HG03060 (cell line): ENCODE data around the gene SERF2.
"Not testable (repeated sequence)": the region's sequence is repeated elsewhere in the genome, so short reads cannot be mapped to it uniquely, and the experiment has no call there.

Experiments used
- ATAC-seq: cut with Tn5 transposase; IDR thresholded peaks from one replicate; pipeline ENCODE4 v1.9.1; 2021; ENCODE audit warnings: low read depth, moderate number of reproducible peaks; ENCODE audit not compliant: unreplicated experiment

The SERF2 gene

GRCh38 chr15:43791993-43792760 is at the start of gene SERF2:
Gene SERF2 (plus strand): TSS chr15:43792320. CDS start chr15:43792377, 57 bp downstream.
- ATAC-seq = peak; percentile 78

GRCh38 chr15:43746245-43746902 is 45.7 kb upstream of the SERF2 start, which contains the start of gene PDIA3:
Gene PDIA3 (plus strand): TSS chr15:43746438. CDS start chr15:43746540, 102 bp downstream.
- ATAC-seq = peak; percentile 32

GRCh38 chr15:43746903-43747309 is 45.2 kb upstream of the SERF2 start:
- not testable (repeated sequence) for ATAC-seq

GRCh38 chr15:43748376-43748775 is 43.7 kb upstream of the SERF2 start:
- no peak for ATAC-seq

GRCh38 chr15:43749690-43750345 is 42.3 kb upstream of the SERF2 start:
- peak; percentile 59 for ATAC-seq

GRCh38 chr15:43751885-43752284 is 40.2 kb upstream of the SERF2 start:
- ATAC-seq = no peak

- no peak for ATAC-seq
Observed at GRCh38 chr15:43762824-43763223, 29.3 kb upstream of the SERF2 start.

- no peak for ATAC-seq
Observed at GRCh38 chr15:43763819-43764446, 28.2 kb upstream of the SERF2 start.

GRCh38 chr15:43769584-43770228 is 22.4 kb upstream of the SERF2 start:
- no peak for ATAC-seq

- no peak for ATAC-seq
Observed at GRCh38 chr15:43771816-43772215, 20.3 kb upstream of the SERF2 start.

GRCh38 chr15:43772624-43773023 is 19.5 kb upstream of the SERF2 start:
- no peak for ATAC-seq

GRCh38 chr15:43774062-43774461 is 18.1 kb upstream of the SERF2 start:
- no peak for ATAC-seq

GRCh38 chr15:43775411-43775965 is 16.6 kb upstream of the SERF2 start:
- no peak for ATAC-seq

GRCh38 chr15:43776101-43776717 is 15.9 kb upstream of the SERF2 start:
- peak; percentile 44 for ATAC-seq

GRCh38 chr15:43776718-43777266 is 15.3 kb upstream of the SERF2 start, which contains the start of gene ELL3:
Gene ELL3 (minus strand): TSS chr15:43776966. CDS start chr15:43776901, 65 bp downstream.
- peak; percentile 17 for ATAC-seq

GRCh38 chr15:43777267-43777914 is 14.7 kb upstream of the SERF2 start:
- peak; percentile 41 for ATAC-seq

GRCh38 chr15:43779016-43779415 is 13.1 kb upstream of the SERF2 start:
- no peak for ATAC-seq

- ATAC-seq = no peak
Observed at GRCh38 chr15:43789409-43789808, 2.7 kb upstream of the SERF2 start.
